ENCODE results near the gene RNF186. TPM values are rescaled to one million over a fixed set of nuclear protein-coding genes. Genes with fewer than 3 reads are reported as not detected.

Gene RNF186
- total RNA-seq, 2 experiments from 2014 or later = not detected

DNA sequence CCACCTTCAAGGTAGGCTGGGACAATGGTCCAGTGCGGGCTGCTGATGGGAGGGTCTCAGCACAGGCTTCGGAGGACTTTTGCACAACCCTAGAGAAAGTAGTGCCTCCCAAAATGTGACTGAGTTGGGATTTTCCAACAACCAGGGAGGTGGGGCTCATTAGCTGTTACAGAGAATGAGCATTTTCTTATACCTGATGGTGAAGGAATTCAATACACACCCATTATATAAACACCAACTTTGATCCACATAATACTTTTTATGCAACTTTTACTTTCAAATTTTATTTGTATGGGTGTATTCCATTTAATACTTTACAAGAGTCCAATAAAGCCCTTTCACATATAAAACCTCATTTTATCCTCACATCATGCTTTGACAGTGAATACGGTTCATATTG is 31.3 kb upstream of the RNF186 start:
- no peak overlapping the region for H3K27ac Mint-ChIP-seq
- H3K4me3 Mint-ChIP-seq = no peak overlapping the region
- H3K27me3 Mint-ChIP-seq = peaks cover 28% of the 10 kb centered on the region
- ChIA-PET POLR2A (no interaction called here), CTCF (no interaction called here)
- H3K36me3 Mint-ChIP-seq (ENCODE audit: low read depth) = no peaks in the 10 kb centered on the region
- H3K9me3 Mint-ChIP-seq = no peaks in the 10 kb centered on the region
- no peaks in the 10 kb centered on the region for H3K4me1 Mint-ChIP-seq
- no peak for DNase-seq

DNA sequence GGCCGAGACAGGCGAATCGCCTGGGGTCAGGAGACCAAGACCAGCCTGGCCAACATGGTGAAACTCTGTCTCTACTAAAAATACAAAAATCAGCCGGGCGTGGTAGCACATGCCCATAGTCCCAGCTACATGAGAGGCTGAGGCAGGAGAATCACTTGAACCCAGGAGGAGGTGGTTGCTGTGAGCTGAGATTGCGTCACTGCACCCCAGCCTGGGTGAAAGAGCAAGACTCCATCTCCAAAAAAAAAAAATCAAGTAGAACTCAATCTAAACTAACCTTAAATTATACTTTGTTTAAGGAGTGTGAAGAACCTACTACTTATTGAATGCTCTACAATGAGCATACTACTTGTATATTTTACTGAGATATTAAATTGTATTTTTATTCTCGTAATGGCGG is 30.5 kb upstream of the RNF186 start:
- DNase-seq = no peak
- no peaks in the 10 kb centered on the region for H3K4me1 Mint-ChIP-seq
- ChIA-PET CTCF (no interaction called here), POLR2A (no interaction called here)
- no peak overlapping the region for H3K4me3 Mint-ChIP-seq
- no peaks in the 10 kb centered on the region for H3K36me3 Mint-ChIP-seq (ENCODE audit: low read depth)
- H3K27me3 Mint-ChIP-seq = peaks cover 28% of the 10 kb centered on the region
- H3K9me3 Mint-ChIP-seq = no peaks in the 10 kb centered on the region
- no peak overlapping the region for H3K27ac Mint-ChIP-seq

DNA sequence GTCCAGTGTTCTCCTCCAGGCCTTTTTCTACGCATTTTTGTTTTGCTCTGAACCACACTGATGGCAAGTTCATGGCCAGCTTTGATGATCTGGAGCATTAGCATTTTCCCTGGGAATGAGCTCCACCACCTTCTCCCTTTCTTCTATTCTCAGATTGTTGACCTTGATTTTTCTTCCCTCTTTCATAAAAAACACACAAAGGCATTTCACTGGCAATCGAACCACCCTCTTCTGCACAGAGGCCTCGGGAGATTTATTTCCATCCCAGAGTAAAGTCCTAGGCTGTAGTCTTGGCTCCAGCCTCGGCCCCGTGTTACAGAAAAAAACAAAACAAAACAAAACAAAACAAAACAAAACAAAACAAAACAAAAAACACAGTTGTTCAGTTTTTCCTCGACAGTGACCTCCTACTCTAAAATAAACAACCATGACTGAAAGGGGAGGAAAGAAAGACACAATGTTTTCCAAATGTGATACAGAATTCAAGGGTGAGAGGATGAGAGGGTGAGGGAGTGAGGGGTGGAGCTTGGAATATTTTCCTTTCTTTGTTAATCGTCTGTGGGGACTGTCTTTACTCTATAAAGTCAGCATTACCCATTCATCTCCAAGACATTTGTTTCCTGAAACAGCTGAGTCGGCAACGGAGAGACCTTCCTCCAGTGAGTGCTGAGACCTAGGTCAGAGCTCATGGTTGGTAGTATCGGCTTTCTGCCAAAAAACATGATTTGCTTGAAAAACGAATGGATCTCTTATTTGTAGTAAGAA is 29.8 kb upstream of the RNF186 start:
- no peaks in the 10 kb centered on the region for H3K9me3 Mint-ChIP-seq
- POLR2A ChIA-PET = interaction anchor here (1.3 kb wide), 1 partner anchor 9 kb away, joined by 3 read pairs; no protein-coding TSS in a partner anchor

DNA sequence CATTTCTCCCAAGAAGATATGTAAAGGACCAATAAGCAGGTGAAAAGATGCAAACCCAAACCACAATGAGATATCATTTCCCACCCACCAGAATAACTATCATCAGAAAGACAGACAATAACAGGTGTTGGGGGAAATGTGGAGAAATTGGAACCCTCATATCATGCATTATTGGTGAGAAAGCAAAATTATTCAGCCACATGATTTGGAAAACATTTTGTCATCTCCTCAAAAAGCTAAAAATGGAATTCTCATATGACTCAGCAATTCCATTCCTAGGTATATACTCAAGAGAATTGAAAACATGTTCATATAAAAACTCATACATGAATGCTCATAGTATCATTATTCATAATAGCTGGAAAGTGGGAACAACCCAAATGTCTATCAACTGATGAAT is 25.1 kb upstream of the RNF186 start:
- no peaks in the 10 kb centered on the region for H3K36me3 Mint-ChIP-seq (ENCODE audit: low read depth)
- ChIA-PET POLR2A (no interaction called here), CTCF (no interaction called here)
- no peak overlapping the region for H3K4me3 Mint-ChIP-seq
- no peaks in the 10 kb centered on the region for H3K9me3 Mint-ChIP-seq
- DNase-seq = no peak
- peaks cover 24% of the 10 kb centered on the region for H3K27me3 Mint-ChIP-seq
- no peak overlapping the region for H3K27ac Mint-ChIP-seq
- H3K4me1 Mint-ChIP-seq = no peaks in the 10 kb centered on the region

More for the DNA sequence above, 29.8 kb upstream of the RNF186 start:
- no peak for DNase-seq
- no peaks in the 10 kb centered on the region for H3K4me1 Mint-ChIP-seq
- H3K27ac Mint-ChIP-seq = no peak overlapping the region
- CTCF ChIA-PET = no interaction called here
- H3K4me3 Mint-ChIP-seq = no peak overlapping the region
- H3K36me3 Mint-ChIP-seq (ENCODE audit: low read depth) = no peaks in the 10 kb centered on the region
- H3K27me3 Mint-ChIP-seq = peaks cover 28% of the 10 kb centered on the region

DNA sequence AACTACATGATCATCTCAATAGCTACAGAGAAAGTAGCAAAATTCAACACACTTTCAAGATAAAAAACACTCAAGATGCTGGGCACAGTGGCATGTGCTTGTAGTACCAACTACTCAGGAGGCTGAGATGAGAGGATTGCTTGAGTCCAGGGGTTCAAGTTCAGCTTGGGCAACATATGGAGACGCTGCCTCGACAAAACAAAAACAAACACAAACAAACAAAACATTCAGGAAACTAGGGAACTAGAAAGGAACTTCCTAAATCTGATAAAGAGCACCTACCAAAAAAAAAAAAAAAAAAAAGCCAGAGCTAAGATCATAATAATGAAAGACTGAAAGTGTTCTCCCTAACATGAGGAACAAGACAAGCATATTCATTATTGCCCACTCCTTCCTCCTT is 22.8 kb upstream of the RNF186 start:
- ChIA-PET POLR2A (no interaction called here), CTCF (no interaction called here)
- no peak for DNase-seq
- H3K36me3 Mint-ChIP-seq (ENCODE audit: low read depth) = no peaks in the 10 kb centered on the region
- H3K4me1 Mint-ChIP-seq = no peaks in the 10 kb centered on the region
- H3K27me3 Mint-ChIP-seq = peaks cover 20% of the 10 kb centered on the region
- no peaks in the 10 kb centered on the region for H3K9me3 Mint-ChIP-seq
- H3K4me3 Mint-ChIP-seq = no peak overlapping the region
- no peak overlapping the region for H3K27ac Mint-ChIP-seq

DNA sequence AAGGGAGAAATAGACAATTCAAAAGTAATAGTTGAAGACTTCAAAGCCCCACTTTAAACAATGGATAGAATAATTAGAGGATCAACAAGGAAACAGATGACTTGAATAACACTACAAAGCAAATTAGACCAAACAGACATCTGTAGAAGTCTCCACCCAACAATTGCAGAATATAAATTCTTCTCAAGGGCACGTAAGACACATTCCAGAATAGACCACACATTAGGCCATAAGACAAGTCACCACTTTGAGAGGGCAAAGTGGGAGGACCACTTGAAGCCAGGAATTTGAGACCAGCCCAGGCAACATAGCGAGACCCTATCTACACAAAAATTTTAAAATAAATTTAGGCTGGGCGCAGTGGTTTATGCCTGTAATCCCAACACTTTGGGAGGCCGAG is 20.5 kb upstream of the RNF186 start:
- H3K9me3 Mint-ChIP-seq = no peaks in the 10 kb centered on the region
- no peak for DNase-seq
- H3K4me1 Mint-ChIP-seq = no peaks in the 10 kb centered on the region
- no peaks in the 10 kb centered on the region for H3K36me3 Mint-ChIP-seq (ENCODE audit: low read depth)
- no peak overlapping the region for H3K4me3 Mint-ChIP-seq
- H3K27me3 Mint-ChIP-seq = peaks cover 34% of the 10 kb centered on the region
- ChIA-PET POLR2A (no interaction called here), CTCF (interaction anchor here (0.7 kb wide), 1 partner anchor 77 kb away, joined by 5 read pairs; no protein-coding TSS in a partner anchor)
- H3K27ac Mint-ChIP-seq = no peak overlapping the region

DNA sequence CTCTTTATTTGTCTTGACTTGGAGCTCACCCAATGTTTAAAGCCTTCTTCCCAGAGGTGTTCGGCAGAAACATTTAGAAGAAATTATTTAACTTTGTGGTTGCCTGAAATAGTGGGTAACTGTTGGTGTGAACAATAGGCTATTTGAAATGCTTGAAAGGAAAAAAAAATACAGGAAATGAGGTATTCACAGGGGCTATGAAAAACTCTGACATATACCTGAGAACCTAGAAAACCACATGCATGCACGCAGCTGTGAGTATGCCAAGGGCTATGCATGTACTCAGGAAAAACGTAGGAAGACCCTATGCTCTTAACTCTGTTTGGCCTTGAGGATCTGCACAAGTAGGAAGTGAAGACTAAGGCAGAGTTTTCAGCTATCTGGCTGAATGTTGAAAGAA is 16.4 kb upstream of the RNF186 start:
- DNase-seq = no peak
- H3K27ac Mint-ChIP-seq = no peak overlapping the region
- no peaks in the 10 kb centered on the region for H3K9me3 Mint-ChIP-seq
- no peaks in the 10 kb centered on the region for H3K36me3 Mint-ChIP-seq (ENCODE audit: low read depth)
- CTCF ChIA-PET = no interaction called here
- H3K4me1 Mint-ChIP-seq = no peaks in the 10 kb centered on the region
- POLR2A ChIA-PET = no interaction called here
- no peak overlapping the region for H3K4me3 Mint-ChIP-seq
- peaks cover 37% of the 10 kb centered on the region for H3K27me3 Mint-ChIP-seq

DNA sequence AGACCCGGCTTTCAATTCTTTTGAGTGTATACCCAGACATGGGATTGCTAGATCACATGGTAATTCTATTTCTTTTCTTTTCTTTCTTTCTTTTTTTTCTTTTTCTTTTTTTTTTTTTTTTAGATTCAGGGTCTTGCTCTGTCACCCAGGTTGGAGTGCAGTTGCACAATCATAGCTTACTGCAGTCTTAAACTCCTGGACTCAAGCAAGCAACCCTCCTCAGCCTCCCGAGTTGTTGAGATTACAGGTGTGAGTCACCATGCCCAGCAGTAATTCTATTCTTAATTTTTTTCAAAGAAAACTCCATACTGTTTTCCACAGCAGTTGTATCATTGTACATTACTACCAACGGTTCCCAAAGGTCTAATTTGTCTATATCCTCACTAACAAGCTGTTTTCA is 13.5 kb upstream of the RNF186 start:
- Mint-ChIP-seq H3K4me3 (no peak overlapping the region), H3K36me3 (ENCODE audit: low read depth) (no peaks in the 10 kb centered on the region), H3K4me1 (peaks cover 6% of the 10 kb centered on the region), H3K9me3 (no peaks in the 10 kb centered on the region), H3K27ac (no peak overlapping the region), H3K27me3 (peaks cover 32% of the 10 kb centered on the region)
- POLR2A ChIA-PET = no interaction called here
- no peak for DNase-seq
- CTCF ChIA-PET = interaction anchor here (0.7 kb wide), 1 partner anchor 34 kb away, joined by 3 read pairs; no protein-coding TSS in a partner anchor

DNA sequence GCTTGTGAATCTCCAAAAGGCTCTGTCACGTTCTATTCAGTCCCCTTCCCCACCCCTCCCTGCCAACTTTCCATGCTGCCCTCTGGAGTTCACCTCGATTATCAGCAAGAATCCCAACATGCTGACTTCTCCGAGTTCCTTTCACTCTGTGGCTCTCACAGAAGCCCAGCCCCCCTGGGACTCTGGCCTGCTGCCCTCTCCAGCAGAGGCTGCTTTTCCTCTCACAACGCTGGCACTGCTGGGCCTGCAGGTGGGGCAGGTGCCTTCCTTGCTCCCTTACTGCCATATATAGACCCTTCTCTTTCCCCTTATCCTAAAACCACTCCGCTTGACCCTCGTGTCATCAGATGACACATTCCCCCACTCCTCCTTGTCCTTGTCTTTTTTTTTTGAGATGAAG is 10.2 kb upstream of the RNF186 start:
- no peak for DNase-seq
- ChIA-PET CTCF (no interaction called here), POLR2A (no interaction called here)
- H3K27me3 Mint-ChIP-seq = peaks cover 17% of the 10 kb centered on the region
- H3K4me3 Mint-ChIP-seq = no peak overlapping the region
- H3K4me1 Mint-ChIP-seq = peaks cover 6% of the 10 kb centered on the region
- H3K9me3 Mint-ChIP-seq = no peaks in the 10 kb centered on the region
- no peaks in the 10 kb centered on the region for H3K36me3 Mint-ChIP-seq (ENCODE audit: low read depth)
- H3K27ac Mint-ChIP-seq = no peak overlapping the region

DNA sequence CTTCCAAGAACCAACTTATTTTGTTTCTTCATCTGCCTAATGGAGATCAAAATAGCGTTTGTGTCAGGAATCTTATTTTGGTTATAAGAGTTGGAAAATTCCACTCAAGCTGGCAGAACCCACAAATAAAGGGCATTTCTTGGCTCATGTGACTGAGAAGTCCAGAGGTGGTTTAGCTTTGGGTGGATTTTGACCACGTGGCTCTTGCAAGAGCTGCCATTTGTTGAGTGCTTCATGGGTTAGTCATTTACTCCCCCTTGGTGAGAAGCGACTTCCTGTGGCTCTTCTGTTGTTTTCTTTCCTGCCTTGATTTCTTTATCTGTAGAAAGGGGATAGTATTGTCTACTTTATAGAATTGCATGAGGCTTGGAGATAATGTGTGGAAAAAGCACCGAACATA is 9.5 kb upstream of the RNF186 start:
- Mint-ChIP-seq H3K27ac (no peak overlapping the region), H3K36me3 (ENCODE audit: low read depth) (no peaks in the 10 kb centered on the region), H3K27me3 (peaks cover 15% of the 10 kb centered on the region), H3K4me1 (peaks cover 6% of the 10 kb centered on the region), H3K9me3 (no peaks in the 10 kb centered on the region), H3K4me3 (no peak overlapping the region)
- ChIA-PET CTCF (no interaction called here), POLR2A (no interaction called here)
- no peak for DNase-seq

DNA sequence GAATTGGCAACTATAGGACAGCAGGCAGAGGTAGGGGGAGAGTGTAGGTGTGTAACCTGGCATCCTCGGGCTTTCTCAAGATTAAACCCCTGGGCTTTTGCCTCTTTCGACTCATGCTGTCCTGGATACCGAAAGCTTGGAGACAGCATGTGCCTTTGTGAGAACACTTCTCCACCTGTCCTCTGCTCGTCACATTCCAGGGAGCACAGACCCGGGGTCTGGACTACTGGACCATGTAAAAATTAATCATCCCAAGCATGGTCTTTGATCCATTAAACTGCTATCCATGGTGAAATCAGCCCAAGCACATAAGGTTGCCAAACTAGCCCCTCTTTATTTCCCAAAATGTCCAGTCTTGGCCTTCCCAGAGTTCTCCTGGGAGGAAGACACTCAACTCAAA is 9.0 kb upstream of the RNF186 start:
- H3K4me1 Mint-ChIP-seq = peaks cover 6% of the 10 kb centered on the region
- ChIA-PET CTCF (no interaction called here), POLR2A (no interaction called here)
- no peaks in the 10 kb centered on the region for H3K9me3 Mint-ChIP-seq
- H3K36me3 Mint-ChIP-seq (ENCODE audit: low read depth) = no peaks in the 10 kb centered on the region
- H3K27me3 Mint-ChIP-seq = peaks cover 14% of the 10 kb centered on the region
- no peak overlapping the region for H3K4me3 Mint-ChIP-seq
- H3K27ac Mint-ChIP-seq = no peak overlapping the region
- no peak for DNase-seq

DNA sequence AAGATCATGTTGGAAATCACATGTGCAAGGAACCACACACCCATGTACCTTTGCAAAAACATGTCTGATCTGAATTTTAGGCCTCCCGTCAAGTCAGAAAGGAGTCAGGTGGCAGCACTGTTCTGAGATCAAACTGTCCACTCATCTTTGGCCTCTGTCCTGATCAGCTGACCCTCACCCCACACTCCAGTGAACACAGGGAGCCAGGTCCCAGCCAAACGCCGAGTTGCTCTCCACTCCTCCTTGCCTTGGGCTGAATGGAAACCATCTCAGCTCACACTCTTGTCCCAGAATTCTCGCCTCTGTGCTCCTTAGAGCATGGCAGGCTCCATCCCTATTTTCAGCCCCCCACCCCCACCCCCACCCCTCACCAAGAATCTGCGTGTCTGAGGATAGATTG is 4.6 kb upstream of the RNF186 start:
- peaks cover 2% of the 10 kb centered on the region for H3K27me3 Mint-ChIP-seq
- no peak overlapping the region for H3K27ac Mint-ChIP-seq
- DNase-seq = no peak
- CTCF ChIA-PET = interaction anchor here (0.7 kb wide), 1 partner anchor 420 kb away, joined by 3 read pairs; no protein-coding TSS in a partner anchor
- POLR2A ChIA-PET = no interaction called here
- H3K4me1 Mint-ChIP-seq = peaks cover 4% of the 10 kb centered on the region
- no peak overlapping the region for H3K4me3 Mint-ChIP-seq
- no peaks in the 10 kb centered on the region for H3K9me3 Mint-ChIP-seq
- no peaks in the 10 kb centered on the region for H3K36me3 Mint-ChIP-seq (ENCODE audit: low read depth)

DNA sequence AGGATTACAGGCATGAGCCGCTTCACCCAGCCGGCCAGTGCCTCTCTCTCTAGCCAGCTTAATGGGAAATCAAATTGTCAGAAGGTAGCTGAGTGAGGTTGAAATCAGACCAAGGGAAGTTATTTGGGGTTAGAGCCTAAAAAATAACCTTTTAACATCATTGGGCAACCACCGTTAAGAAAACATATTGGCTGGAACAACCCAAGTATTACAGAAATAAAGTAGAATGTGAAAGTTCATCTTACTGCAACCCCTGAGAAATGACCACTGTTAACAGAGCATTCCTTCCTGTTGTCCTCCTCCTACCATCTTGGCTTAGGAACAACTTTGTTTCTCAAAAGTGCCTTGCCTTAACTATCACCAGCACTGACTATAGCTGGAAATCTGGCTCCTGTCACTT is 3.2 kb upstream of the RNF186 start:
- CTCF ChIA-PET = no interaction called here
- no peak for DNase-seq
- Mint-ChIP-seq H3K27me3 (peaks cover 2% of the 10 kb centered on the region), H3K4me3 (no peak overlapping the region), H3K9me3 (no peaks in the 10 kb centered on the region), H3K36me3 (ENCODE audit: low read depth) (no peaks in the 10 kb centered on the region), H3K27ac (no peak overlapping the region), H3K4me1 (no peaks in the 10 kb centered on the region)
- POLR2A ChIA-PET = no interaction called here

DNA sequence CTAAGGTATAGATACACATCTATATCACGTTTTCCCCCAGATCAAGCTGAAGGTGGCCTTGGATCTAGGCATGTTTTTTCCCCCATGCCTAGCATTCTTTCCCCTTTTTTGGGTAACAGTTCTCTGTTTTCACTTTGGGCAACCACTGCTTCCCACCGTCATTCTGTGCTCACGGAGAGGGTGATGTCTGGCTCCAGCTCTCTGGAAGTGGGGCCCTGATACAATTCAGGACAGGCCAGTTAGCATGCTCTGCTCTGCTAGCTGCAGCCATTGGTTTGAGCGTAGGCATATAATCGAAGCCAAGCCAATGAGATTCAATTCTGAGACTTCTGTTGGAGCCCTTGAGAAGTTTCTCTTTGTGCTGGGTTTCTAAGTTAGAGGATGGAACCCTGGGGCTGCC is 2.1 kb upstream of the RNF186 start:
- no peak overlapping the region for H3K27ac Mint-ChIP-seq
- ChIA-PET CTCF (no interaction called here), POLR2A (no interaction called here)
- no peak overlapping the region for H3K4me3 Mint-ChIP-seq
- H3K4me1 Mint-ChIP-seq = no peaks in the 10 kb centered on the region
- H3K36me3 Mint-ChIP-seq (ENCODE audit: low read depth) = no peaks in the 10 kb centered on the region
- H3K27me3 Mint-ChIP-seq = peaks cover 2% of the 10 kb centered on the region
- H3K9me3 Mint-ChIP-seq = no peaks in the 10 kb centered on the region
- DNase-seq = no peak
